GF-D8 (cell line): ENCODE data around the gene EGFL8.
"Not testable (repeated sequence)": the region's sequence is repeated elsewhere in the genome, so short reads cannot be mapped to it uniquely, and the experiment has no call there.

Experiments
- DNase-seq: peaks from one replicate; lab custom pipeline; 2025; lab: John Stamatoyannopoulos, UW

Gene EGFL8

DNA sequence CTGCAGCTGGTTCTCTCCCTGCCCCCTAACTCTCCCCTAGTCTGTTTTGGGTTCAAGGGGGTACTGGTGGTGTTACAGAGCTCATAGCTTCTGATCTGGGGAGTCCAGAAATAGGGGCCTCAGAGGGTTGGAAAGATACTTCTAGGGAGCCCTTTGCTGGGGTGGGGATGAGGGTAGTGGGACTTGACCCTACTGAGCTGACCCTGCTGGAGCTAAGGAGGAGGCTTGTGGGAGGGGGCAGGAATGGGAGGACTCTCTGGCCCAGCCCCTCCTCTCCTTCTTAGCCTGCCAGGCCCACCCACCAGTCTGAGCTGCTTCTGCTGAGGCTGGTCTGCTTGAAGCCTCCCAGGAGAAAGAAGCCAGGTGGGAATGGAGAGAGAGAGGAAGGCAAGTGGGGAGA, at the start of gene EGFL8:
TSS of gene EGFL8 (plus strand) at position 301 of the 400 bp plus-strand sequence. CDS start 1,571 bp downstream, outside the sequence.
- no peak for DNase-seq

DNA sequence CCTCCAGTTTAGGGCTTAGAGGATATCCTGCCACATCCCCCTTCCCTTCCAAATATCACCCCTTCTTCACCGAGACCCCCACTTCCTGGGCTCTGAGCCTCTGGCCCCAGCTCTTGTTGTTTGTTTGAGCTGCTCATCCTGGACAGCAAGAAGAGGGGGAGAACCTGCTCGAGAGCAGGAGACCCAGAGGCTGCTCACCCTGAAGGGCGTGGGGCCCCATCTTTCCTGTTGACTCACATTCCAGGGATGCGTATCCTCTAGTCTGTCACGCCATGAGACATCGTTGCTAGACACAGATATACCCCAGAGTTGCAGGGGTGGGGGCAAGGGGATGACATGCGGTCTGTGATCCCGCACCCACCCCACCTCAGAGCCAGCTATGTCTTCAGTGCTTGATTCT, 49.6 kb upstream of the EGFL8 start:
- no peak for DNase-seq

DNA sequence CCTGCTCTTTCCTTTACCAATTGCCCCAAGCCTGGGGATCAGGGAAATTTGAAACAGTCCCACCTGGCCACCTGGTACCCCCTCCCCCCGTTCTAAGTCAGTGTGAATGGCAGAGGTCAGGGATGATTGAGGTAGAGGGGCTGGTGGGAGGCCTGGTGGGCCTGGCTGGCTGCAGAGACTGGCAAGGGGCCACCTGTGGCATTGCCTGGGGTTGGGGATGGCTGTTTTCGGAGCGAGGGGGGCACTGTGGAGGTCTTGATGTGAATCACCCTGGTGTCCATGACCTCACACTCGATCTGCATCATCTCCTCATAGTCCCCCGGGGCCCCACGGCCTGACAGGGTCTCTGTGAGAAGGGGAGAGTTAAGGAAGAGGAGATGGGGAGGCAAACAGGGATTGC, 48.8 kb upstream of the EGFL8 start:
- DNase-seq = no peak

DNA sequence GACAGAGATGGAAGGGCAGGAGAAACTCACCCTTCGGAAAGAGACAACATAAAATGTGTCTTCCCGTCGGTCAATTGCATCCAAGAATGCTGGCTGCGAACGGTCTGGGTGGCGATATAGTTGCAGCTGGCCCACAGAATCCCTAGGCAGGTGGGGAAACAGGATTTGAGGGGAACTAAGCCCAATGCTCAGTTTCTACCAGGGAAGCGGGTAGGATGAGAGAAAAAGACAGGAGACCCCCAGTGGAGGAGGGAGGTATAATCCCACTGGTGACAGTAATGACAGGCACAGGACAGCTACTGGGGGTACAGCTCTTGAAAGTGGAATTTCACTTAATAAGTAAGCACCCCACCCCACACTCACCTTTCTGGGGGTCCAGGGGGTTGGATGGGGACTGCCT, 47.7 kb upstream of the EGFL8 start:
- no peak for DNase-seq

DNA sequence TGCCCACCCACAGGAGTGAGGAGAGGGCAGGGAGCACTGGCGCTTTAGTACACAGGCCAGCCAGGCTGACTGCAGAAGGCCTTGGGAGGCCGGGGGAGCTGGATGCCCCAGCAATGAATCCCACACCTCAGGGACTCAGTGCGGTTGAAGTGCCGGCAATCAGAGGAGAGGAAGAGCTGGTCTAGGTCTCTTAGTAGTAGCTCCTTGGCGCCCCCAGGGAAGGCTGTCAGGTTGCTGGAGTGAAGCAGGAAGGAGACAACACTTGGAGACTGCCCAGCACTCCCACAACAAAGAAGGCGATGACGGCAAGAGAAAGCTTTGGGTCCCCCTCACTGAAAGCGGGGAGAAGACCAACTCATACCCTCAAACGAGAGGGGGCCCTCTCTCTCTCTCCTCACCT, 46.9 kb upstream of the EGFL8 start:
- no peak for DNase-seq

GRCh38 chr6:32118782-32119628, 45.4 kb upstream of the EGFL8 start:
- peak; percentile 32 for DNase-seq

DNA sequence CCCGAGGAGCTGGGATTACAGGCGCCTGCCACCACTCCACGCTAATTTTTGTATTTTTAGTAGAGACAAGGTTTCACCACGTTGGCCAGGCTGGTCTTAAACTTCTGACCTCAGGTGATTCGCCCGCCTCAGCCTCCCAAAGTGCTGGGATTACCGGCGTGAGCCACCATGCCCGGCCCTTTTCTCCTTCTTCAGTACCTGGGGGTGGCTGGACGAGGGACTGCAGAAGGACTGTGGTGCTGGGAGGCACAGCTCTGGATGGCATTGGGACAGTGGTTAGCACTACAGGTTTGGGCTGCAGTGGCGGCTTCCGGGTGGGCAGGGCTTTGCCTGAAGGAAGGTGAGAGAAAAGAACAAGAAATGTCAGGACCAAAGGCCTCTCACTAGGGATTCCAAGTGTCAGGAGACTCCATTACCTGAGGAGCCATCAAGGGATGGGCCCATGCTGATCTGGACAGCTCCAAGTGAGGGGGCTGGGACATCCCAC, 43.8 kb upstream of the EGFL8 start:
- DNase-seq = no peak

GRCh38 chr6:32123681-32124080, 40.7 kb upstream of the EGFL8 start:
- DNase-seq = no peak

GRCh38 chr6:32126880-32127279, 37.5 kb upstream of the EGFL8 start:
- no peak for DNase-seq

- no peak for DNase-seq
Observed at GRCh38 chr6:32127409-32127716, 37.0 kb upstream of the EGFL8 start.

GRCh38 chr6:32127717-32128592, 36.4 kb upstream of the EGFL8 start, which contains the start of gene ATF6B:
Gene ATF6B (minus strand): TSS chr6:32128246. CDS start chr6:32128207, 39 bp downstream.
- DNase-seq = peak; percentile 99

DNA sequence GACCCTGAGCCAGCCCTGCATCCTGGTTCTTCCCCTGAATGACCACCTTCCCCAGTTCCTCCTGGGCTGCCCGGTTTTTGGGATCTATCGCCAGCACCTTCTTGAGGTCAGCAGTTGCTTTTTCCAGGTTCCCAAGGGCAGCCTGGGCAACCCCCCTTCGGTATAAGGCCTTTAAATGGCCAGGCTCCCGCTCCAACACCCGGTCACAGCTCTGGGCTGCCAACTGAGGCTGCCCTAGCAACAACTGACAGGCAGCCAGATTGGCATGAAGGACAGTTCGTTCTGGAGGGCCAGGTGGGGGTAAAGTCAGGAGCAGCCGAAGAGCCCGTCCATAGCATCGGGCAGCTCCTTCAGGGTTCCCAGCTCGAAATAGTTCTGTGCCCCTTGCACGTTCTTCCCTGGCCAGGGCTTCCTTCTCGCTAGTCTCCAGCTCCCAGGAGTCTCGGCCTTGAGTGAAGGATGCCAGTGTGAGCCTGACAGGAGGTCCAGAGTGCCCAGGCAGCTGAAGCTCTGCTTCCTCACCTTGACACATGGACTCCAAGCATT, 35.6 kb upstream of the EGFL8 start:
- DNase-seq = no peak

DNA sequence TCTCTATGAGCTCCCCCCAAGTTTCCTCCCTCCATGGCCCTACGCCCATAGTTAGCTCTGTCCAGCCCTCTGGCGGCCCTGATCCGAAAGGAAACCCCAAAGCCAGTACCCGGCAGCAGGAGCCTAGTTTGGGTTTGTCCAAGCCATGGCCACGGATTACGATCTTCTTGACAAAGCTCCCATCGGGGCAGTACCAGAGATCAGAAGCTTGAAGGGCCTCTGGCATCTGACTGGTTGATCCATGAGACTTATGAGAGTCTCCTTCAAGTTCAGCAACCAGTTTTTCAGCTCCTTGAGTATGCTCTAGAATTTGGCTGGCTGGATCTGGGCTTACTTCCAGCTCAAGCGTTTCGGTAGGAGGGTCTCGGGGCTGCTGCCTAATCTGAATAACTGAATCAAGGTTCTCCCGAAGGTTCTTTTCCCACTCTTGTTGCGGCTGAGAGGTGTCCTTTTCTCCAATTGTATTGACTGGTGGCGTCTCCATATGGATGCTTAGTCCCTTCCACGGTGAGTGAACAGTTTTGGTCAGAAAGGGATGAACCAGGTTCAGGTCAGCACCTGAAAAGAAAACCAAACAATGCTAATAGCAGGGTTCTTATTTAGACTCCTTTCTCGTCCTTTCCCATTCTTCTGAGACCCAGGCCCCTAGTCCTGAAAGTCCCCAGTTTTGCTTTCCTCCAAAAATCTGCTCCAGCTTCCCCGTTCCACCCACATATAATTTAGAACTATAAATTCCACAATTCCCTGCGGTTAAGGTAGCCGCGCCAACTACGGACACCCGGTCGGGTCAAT, 34.9 kb upstream of the EGFL8 start:
- DNase-seq = peak; percentile 49

GRCh38 chr6:32131439-32131948, 32.9 kb upstream of the EGFL8 start:
- DNase-seq = no peak

- DNase-seq = no peak
Observed at GRCh38 chr6:32132110-32132509, 32.3 kb upstream of the EGFL8 start.

- no peak for DNase-seq
Observed at GRCh38 chr6:32133786-32134185, 30.6 kb upstream of the EGFL8 start.

- no peak for DNase-seq
Observed at GRCh38 chr6:32137454-32137853, 26.9 kb upstream of the EGFL8 start.

DNA sequence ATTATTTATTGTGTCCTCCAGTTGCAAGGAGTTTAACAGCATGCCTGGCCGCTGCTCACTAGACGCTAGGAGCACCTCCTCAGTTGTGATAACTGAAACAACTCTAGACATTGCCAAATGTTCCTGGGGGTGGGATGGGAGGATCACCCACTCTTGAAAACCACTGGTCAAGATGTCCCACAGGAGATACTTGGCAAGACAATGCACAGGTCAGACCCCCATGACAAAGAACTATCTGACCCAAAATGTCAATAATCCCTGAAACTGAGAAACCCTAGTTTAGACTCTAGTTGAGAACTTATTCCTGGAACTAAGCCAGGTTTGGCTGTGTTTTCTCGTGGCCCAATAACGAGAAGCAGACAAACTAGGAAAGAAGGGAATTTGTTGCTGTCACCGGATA, 24.8 kb upstream of the EGFL8 start:
- DNase-seq = no peak

GRCh38 chr6:32140420-32141046, 23.9 kb upstream of the EGFL8 start:
- no peak for DNase-seq

DNA sequence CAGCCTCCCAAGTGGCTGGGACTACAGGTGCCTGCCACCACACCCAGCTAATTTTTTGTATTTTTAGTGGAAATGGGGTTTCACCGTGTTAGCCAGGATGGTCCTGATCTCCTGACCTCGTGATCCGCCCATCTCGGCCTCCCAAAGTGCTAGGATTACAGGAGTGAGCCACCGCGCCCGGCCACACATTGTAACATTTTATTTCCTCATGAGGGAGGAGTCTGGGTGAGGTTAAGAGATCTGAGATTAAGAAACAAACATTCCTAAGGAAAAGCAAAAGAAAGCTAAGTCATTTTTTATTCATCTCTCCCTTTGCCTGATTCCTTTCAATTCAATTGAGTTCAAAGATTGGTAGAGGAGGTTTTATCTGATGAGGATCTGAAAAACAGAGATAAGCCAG, 20.2 kb upstream of the EGFL8 start:
- DNase-seq = not testable (repeated sequence)

- no peak for DNase-seq
Observed at GRCh38 chr6:32146287-32146686, 18.1 kb upstream of the EGFL8 start.
